Peyer's patch (tissue), 4 donors: ENCODE data around the gene ARHGEF39. TPM values are rescaled to one million over a fixed set of nuclear protein-coding genes. Genes with fewer than 3 reads are reported as not detected.
"Not testable (repeated sequence)": the region's sequence is repeated elsewhere in the genome, so short reads cannot be mapped to it uniquely, and the experiment has no call there.

ENCODE experiments used
- DNase-seq, 3 donors: peaks; one replicate each; pipeline ENCODE4 v3.0.0-alpha.2; 2017 to 2019
- H3K27ac ChIP-seq, 4 donors: fragments of 200-600 bp; sonication (generic); one replicate each; pipeline ENCODE4 v1.5.1; 2016 to 2019
- H3K27me3 ChIP-seq, 2 donors: fragments of 200-600 bp; sonication (generic); one replicate each; pipeline ENCODE4 v1.5.1; 2019
- H3K36me3 ChIP-seq, 3 donors: fragments of 200-600 bp; sonication (generic); one replicate each; pipeline ENCODE4 v1.5.1; 2016 to 2019
- H3K4me1 ChIP-seq, 4 donors: fragments of 200-600 bp; sonication (generic); one replicate each; pipeline ENCODE4 v1.5.1; 2016 to 2019
- H3K4me3 ChIP-seq, 4 donors: fragments of 200-600 bp; sonication (generic); 1 replicate in 3 of 4; 2 replicates in 1 of 4; pipeline ENCODE4 v1.5.1; 2016 to 2019; ENCODE audit warnings: mild to moderate bottlenecking in 1 of 4
- H3K9me3 ChIP-seq, 4 donors: fragments of 200-600 bp; sonication (generic); one replicate each; pipeline ENCODE4 v1.5.1; 2016 to 2019; ENCODE audit warnings: mild to moderate bottlenecking in 1 of 4
- POLR2A ChIP-seq, 2 donors: fragments of 450-650 bp; IDR thresholded peaks; one replicate each; pipeline ENCODE4 v1.5.1; 2017; ENCODE audit warnings: antibody characterized with exemption in 2 of 2, mild to moderate bottlenecking in 2 of 2, moderate library complexity in 2 of 2
- total RNA-seq, 4 donors: library from RNA; depleted of rRNA; stranded (reverse); fragments of >200 nt; gene quantifications; one replicate each; pipeline ENCODE4 v1.1.0, GENCODE V29; 2016
- TF ChIP-seq, protein P1 (sequence below), 6 experiments: fragments of 450-650 bp in 4 of 6; fragments of 200-600 bp in 2 of 6; sonication (generic) in 1 of 6; IDR thresholded peaks; one replicate each; pipeline ENCODE4 v1.5.1; 2017 to 2019; ENCODE audit warnings: antibody characterized with exemption in 6 of 6, mild to moderate bottlenecking in 3 of 6, moderate library complexity in 1 of 6

ARHGEF39 gene
- total RNA-seq, 4 donors from 2014 or later = 1.9 to 19.8 (median 4.8) TPM

DNA sequence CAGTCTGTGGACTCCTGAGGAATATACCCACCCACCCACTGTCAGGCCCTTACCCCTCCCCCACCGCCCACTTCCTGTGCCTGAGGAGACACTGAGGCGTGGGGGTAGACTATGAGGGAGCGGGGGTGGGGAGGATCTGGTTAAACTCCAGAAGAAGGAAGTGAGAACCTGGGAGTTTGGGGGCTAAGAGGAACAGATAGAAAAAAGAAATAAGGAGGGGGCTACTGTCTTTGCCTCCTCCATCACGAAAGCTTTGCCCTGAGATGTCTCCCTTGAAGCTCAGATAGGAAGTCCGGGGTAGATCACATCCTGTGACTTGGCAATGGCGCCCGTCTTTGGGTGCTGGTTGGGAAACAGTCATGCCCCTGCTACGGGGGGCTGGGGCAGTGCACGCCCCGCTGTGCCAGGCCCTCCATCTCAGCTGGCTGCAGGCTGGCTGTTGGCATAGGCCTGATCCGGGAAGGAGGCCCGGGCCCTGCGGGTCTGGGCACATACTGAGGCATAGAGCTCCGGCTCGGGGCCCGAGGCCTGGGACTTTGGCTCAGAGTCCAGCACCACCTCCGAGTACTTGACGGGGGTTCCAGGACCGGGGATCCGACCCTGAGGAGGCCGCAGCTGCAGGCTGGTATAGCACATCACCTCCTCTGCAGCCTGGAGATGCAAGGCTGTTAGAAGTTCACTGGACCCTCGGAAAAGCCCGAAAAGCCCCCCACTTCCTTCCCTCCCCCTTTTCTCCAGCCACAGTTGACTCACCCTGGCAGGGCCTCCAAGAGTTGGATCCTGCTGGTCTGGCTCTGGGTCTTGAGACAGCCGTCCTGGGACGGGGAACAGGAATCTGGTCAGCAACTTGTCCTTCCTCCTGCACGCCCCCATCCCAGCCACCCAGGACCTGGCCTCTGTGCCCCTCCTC lies 15.3 kb downstream of the ARHGEF39 start:
- H3K4me3 ChIP-seq = peak overlapping the region; percentile 32 to 66 (median 38)
- TF ChIP-seq, protein P1, sequence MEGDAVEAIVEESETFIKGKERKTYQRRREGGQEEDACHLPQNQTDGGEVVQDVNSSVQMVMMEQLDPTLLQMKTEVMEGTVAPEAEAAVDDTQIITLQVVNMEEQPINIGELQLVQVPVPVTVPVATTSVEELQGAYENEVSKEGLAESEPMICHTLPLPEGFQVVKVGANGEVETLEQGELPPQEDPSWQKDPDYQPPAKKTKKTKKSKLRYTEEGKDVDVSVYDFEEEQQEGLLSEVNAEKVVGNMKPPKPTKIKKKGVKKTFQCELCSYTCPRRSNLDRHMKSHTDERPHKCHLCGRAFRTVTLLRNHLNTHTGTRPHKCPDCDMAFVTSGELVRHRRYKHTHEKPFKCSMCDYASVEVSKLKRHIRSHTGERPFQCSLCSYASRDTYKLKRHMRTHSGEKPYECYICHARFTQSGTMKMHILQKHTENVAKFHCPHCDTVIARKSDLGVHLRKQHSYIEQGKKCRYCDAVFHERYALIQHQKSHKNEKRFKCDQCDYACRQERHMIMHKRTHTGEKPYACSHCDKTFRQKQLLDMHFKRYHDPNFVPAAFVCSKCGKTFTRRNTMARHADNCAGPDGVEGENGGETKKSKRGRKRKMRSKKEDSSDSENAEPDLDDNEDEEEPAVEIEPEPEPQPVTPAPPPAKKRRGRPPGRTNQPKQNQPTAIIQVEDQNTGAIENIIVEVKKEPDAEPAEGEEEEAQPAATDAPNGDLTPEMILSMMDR (IDR thresholded peaks at IDR 0.05) = no peak
- TF ChIP-seq POLR2A (IDR thresholded peaks at IDR 0.05) = no peak
- H3K36me3 ChIP-seq = no peaks in the 10 kb centered on the region
- peak in 2 of 3 donors; percentile 79 to 88 for DNase-seq
- no peaks in the 10 kb centered on the region for H3K9me3 ChIP-seq
- H3K27me3 ChIP-seq = no peaks in the 10 kb centered on the region
- H3K4me1 ChIP-seq = peaks cover 0 to 31% (median 12%) of the 10 kb centered on the region in 4 donors
- H3K27ac ChIP-seq = peak overlapping the region; percentile 48 to 96 (median 71)

DNA sequence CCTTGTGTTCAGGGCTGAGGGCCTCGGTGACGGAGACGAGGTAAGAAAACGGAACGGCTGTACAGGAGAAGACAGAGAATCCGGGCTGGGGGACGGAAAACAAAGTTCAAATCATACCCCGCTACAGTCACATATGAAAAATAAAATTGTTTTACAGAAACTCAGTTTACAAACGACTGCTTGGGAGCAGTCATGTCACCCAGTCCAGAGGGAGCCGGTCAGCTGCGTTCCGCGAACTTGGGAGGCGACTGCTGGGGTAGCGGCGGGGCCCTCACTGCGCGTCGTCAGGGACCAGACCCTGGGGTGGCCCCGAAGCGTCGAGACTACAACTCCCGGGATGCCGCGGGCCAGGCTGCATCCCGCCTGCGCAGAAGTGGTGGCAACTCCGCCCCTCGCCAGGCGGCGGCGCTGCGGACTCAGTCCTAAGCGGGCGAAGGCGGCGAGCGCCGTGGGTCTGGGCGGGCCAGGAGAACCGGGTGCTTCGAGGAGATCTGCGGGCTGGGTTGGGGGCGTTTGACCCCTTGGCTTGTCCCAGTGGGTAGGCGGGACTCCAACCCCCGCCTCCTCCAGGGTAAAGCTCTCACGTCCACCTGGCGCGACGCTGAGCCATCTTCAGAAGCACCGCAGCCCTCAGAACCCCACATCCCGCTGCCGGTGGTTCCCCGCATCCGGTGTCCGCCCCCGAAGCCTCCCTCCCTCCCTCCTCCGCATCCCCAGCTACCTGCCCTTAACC lies 18.3 kb downstream of the ARHGEF39 start:
- Histone ChIP-seq H3K27me3 (no peaks in the 10 kb centered on the region), H3K4me3 (peak overlapping the region; percentile 54 to 66 (median 58)), H3K4me1 (peaks cover 0 to 18% (median 12%) of the 10 kb centered on the region in 4 donors), H3K27ac (peak overlapping the region; percentile 87 to 96 (median 90)), H3K36me3 (no peaks in the 10 kb centered on the region), H3K9me3 (no peaks in the 10 kb centered on the region)
- DNase-seq = peak; percentile 95 to 98 (median 95)
- TF ChIP-seq POLR2A (IDR thresholded peaks at IDR 0.05) = peak; percentile 83 to 87
- TF ChIP-seq, protein P1 (IDR thresholded peaks at IDR 0.05) = peak; percentile 93 to 99 (median 98)

DNA sequence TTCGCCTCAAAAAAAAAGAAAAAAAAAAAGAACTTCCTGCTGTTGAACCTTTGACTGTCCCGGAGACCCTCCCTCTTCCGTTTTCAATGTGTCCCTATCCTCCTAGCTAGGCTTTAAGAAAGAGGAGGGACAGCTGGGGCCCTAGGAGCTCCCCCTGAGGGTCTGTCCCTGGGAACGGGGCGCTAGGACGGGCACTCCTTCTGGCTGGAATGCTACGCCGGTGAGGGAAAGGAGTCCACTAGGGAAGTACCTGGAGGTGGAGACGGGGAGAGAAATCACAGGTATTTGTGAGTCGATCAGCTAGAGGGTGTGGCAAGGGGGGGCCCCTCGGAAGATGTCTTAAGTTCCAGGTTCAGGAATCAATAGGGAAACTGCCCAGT lies 18.9 kb downstream of the ARHGEF39 start:
- Histone ChIP-seq H3K36me3 (no peaks in the 10 kb centered on the region), H3K4me1 (peaks cover 0 to 18% (median 12%) of the 10 kb centered on the region in 4 donors), H3K27me3 (no peaks in the 10 kb centered on the region), H3K27ac (peak overlapping the region; percentile 87 to 96 (median 90)), H3K9me3 (no peaks in the 10 kb centered on the region), H3K4me3 (peak overlapping the region; percentile 54 to 66 (median 58))
- no peak for TF ChIP-seq POLR2A (IDR thresholded peaks at IDR 0.05)
- TF ChIP-seq, protein P1 (IDR thresholded peaks at IDR 0.05) = peak in 1 of 6 experiments; percentile 3
- DNase-seq = peak in 2 of 3 donors; percentile 70 to 76

DNA sequence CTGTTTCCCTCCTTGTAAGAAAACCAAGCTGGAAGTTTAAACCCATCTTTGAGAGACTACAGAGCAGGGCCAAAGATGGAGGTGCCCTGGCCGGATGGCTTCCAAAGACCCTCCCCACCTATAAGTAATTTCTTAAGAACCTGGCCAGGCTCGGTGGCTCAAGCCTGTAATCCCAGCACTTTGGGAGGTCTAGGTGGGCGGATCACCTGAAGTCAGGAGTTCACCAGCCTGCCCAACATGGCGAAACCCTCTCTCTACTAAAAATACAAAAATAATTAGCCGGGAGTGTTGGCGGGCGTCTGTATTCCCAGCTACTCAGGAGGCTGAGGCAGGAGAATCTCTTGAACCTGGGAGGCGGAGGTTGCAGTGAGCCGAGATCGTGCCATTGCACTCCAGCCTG lies 19.3 kb downstream of the ARHGEF39 start:
- H3K4me1 ChIP-seq = peaks cover 0 to 18% (median 12%) of the 10 kb centered on the region in 4 donors
- peak overlapping the region; percentile 54 to 66 (median 58) for H3K4me3 ChIP-seq
- H3K36me3 ChIP-seq, H3K9me3 ChIP-seq, H3K27me3 ChIP-seq: not testable (repeated sequence)
- DNase-seq = peak in 1 of 3 donors; percentile 48
- H3K27ac ChIP-seq = peak overlapping the region; percentile 87 to 96 (median 90)

DNA sequence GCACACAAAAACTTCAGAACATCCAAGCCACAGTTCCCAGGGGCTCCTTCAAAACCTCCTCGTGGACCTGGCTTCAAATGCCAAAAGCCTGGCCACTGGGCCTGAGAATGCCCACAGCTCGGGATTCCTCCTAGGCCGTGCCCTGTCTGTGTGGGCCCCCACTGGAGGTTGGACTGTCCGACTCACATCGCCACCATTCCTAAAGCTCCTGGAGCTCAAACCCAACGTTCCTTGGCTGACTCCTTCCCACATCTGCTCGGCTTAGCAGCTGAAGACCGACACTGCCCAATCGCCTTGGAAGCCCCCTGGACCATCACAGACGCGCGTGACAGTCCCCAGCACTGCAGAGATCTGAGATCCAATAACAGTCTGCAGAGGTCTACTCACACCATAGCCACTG lies 21.9 kb downstream of the ARHGEF39 start:
- TF ChIP-seq, protein P1 (IDR thresholded peaks at IDR 0.05) = no peak
- TF ChIP-seq POLR2A (IDR thresholded peaks at IDR 0.05) = no peak

DNA sequence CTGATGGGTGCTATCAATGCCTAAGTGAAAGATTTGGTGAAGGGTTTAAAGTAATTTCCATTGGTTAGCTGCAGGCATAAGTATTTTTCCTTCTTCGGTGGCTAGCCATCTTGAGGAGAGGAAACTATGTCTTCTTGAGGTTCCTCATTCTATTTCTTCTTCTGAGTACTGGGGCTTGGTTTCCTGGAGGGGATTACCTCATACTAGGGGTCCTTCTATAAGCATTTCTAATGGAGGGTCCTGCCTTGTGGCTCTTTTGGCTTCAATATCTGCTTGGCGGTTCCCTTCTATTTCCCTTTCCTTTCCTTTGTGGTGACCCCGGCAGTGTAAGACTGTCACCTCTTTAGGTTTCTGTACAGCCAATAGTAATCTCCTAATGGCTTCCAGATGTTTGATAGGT lies 23.5 kb downstream of the ARHGEF39 start:
- H3K36me3 ChIP-seq, H3K9me3 ChIP-seq, H3K27me3 ChIP-seq, H3K4me3 ChIP-seq, DNase-seq: not testable (repeated sequence)
- Histone ChIP-seq H3K27ac (peak overlapping the region in 1 of 4 donors; percentile 52), H3K4me1 (peaks cover 0 to 15% (median 3%) of the 10 kb centered on the region in 4 donors)

More for the DNA sequence above, 21.9 kb downstream of the ARHGEF39 start:
- no peak overlapping the region for H3K27ac ChIP-seq
- DNase-seq = peak in 1 of 3 donors; percentile 42
- no peaks in the 10 kb centered on the region for H3K27me3 ChIP-seq
- no peaks in the 10 kb centered on the region for H3K9me3 ChIP-seq
- no peaks in the 10 kb centered on the region for H3K36me3 ChIP-seq
- no peak overlapping the region for H3K4me3 ChIP-seq
- peaks cover 0 to 14% (median 9%) of the 10 kb centered on the region in 4 donors for H3K4me1 ChIP-seq

DNA sequence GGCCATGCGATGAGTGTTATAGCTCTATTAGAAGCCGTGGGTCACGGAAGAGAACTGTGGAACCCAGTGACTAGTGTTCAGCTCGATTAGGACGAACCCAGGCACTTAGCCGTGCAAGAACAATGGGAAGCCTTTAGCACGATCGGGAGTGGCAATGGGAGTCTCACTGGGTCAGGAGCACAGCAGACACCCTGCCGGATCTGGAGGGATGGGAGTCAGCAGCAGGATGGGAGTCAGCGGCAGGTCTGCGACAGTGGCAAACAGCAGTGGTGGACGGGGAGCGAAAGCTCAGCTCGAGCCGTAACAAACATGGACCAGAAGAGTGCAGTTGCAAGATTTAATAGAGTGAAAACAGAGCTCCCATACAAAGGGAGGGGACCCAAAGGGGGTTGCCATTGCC lies 24.6 kb downstream of the ARHGEF39 start:
- H3K9me3 ChIP-seq, H3K36me3 ChIP-seq, H3K27ac ChIP-seq, H3K27me3 ChIP-seq, H3K4me3 ChIP-seq: not testable (repeated sequence)
- DNase-seq = peak in 1 of 3 donors; percentile 29
- peaks cover 0 to 18% (median 1%) of the 10 kb centered on the region in 4 donors for H3K4me1 ChIP-seq
